Measurements from ENCODE around the gene ETS1.

The ETS1 gene

GRCh38 chr11:128530118-128531074, 57.0 kb downstream of the ETS1 start:
- Histone ChIP-seq H4K20me1 (no peaks in the 10 kb centered on the region), H3K4me1 (peaks cover 11 to 17% (median 14%) of the 10 kb centered on the region in 10 experiments), H3K36me3 (no peaks in the 10 kb centered on the region), H3K9me3 (replicated peaks in 1 of 11) (peaks cover 0 to 6% (median 0%) of the 10 kb centered on the region in 11 experiments; a peak in 3 of 22 replicates), H3K9ac (no peak overlapping the region), H3K27me3 (no peaks in the 10 kb centered on the region), H3K4me3 (no peak overlapping the region), H3K27ac (no peak overlapping the region), H3K4me2 (no peak overlapping the region)
- no peak for TF ChIP-seq Cebpa-rat (IDR thresholded peaks at IDR 0.05)

- peaks cover 18 to 32% (median 24%) of the 10 kb centered on the region in 10 experiments for H3K4me1 ChIP-seq
- H3K9me3 ChIP-seq (replicated peaks in 1 of 11): no peaks in the 10 kb centered on the region
- no peaks in the 10 kb centered on the region for H4K20me1 ChIP-seq
- no peaks in the 10 kb centered on the region for H3K36me3 ChIP-seq
- H3K4me3 ChIP-seq: no peak overlapping the region
- H3K27ac ChIP-seq: no peak overlapping the region
- H3K27me3 ChIP-seq: no peaks in the 10 kb centered on the region
- H3K4me2 ChIP-seq: peak overlapping the region; percentile 24 to 64 (median 48); a peak in 16 of 22 replicates
- H3K9ac ChIP-seq: no peak overlapping the region
- TF ChIP-seq Cebpa-rat (IDR thresholded peaks at IDR 0.05): no peak
These were observed 59.1 kb downstream of the ETS1 start for GRCh38 chr11:128528294-128528693.

GRCh38 chr11:128527046-128527445, 60.3 kb downstream of the ETS1 start:
- no peak for TF ChIP-seq Cebpa-rat (IDR thresholded peaks at IDR 0.05)
- no peak overlapping the region for H3K27ac ChIP-seq
- no peaks in the 10 kb centered on the region for H3K36me3 ChIP-seq
- no peak overlapping the region for H3K4me3 ChIP-seq
- H3K4me1 ChIP-seq: peaks cover 26 to 38% (median 31%) of the 10 kb centered on the region in 10 experiments
- H4K20me1 ChIP-seq: no peaks in the 10 kb centered on the region
- no peaks in the 10 kb centered on the region for H3K9me3 ChIP-seq (replicated peaks in 1 of 11)
- H3K9ac ChIP-seq: no peak overlapping the region
- no peaks in the 10 kb centered on the region for H3K27me3 ChIP-seq
- H3K4me2 ChIP-seq: peak overlapping the region; percentile 24 to 64 (median 48); a peak in 21 of 22 replicates

- no peak for TF ChIP-seq Cebpa-rat (IDR thresholded peaks at IDR 0.05)
- no peak overlapping the region for H3K9ac ChIP-seq
- H3K4me3 ChIP-seq: no peak overlapping the region
- H3K9me3 ChIP-seq (replicated peaks in 1 of 11): no peaks in the 10 kb centered on the region
- no peak overlapping the region for H3K27ac ChIP-seq
- peaks cover 26 to 38% (median 32%) of the 10 kb centered on the region in 10 experiments for H3K4me1 ChIP-seq
- H3K4me2 ChIP-seq: no peak overlapping the region
- H3K36me3 ChIP-seq: no peaks in the 10 kb centered on the region; a peak in 1 of 22 replicates
- H4K20me1 ChIP-seq: peaks cover 0 to 12% (median under 1%) of the 10 kb centered on the region in 11 experiments; a peak in 12 of 22 replicates
- H3K27me3 ChIP-seq: no peaks in the 10 kb centered on the region
These were observed 61.7 kb downstream of the ETS1 start for GRCh38 chr11:128525411-128526243.

- no peaks in the 10 kb centered on the region for H3K27me3 ChIP-seq
- peaks cover 7 to 26% (median 15%) of the 10 kb centered on the region in 11 experiments; a peak in 21 of 22 replicates for H4K20me1 ChIP-seq
- no peak for TF ChIP-seq Cebpa-rat (IDR thresholded peaks at IDR 0.05)
- peak overlapping the region in 3 of 11 experiments; percentile 76 to 96 (median 95); a peak in 3 of 22 replicates for H3K27ac ChIP-seq
- H3K9ac ChIP-seq: no peak overlapping the region; a peak in 1 of 22 replicates
- no peak overlapping the region for H3K4me3 ChIP-seq
- peaks cover 37 to 52% (median 46%) of the 10 kb centered on the region in 10 experiments for H3K4me1 ChIP-seq
- H3K36me3 ChIP-seq: peaks cover 0 to 6% (median 3%) of the 10 kb centered on the region in 11 experiments; a peak in 5 of 22 replicates
- peak overlapping the region in 9 of 11 experiments; percentile 87 to 94 (median 91); a peak in 15 of 22 replicates for H3K4me2 ChIP-seq
- H3K9me3 ChIP-seq (replicated peaks in 1 of 11): no peaks in the 10 kb centered on the region
These were observed 63.2 kb downstream of the ETS1 start for GRCh38 chr11:128524172-128524571.

GRCh38 chr11:128523641-128524040, 63.7 kb downstream of the ETS1 start:
- H3K36me3 ChIP-seq: peaks cover 0 to 11% (median 8%) of the 10 kb centered on the region in 11 experiments; a peak in 9 of 22 replicates
- no peaks in the 10 kb centered on the region for H3K9me3 ChIP-seq (replicated peaks in 1 of 11)
- H3K27ac ChIP-seq: peak overlapping the region; percentile 2 to 96 (median 93); a peak in 19 of 22 replicates
- H3K4me3 ChIP-seq: 0 out of 20 replicates have a peak overlapping the region, but pooled peaks of 1 of the 10 experiments have one; percentile 89
- peaks cover 42 to 57% (median 51%) of the 10 kb centered on the region in 10 experiments for H3K4me1 ChIP-seq
- H4K20me1 ChIP-seq: peaks cover 12 to 32% (median 21%) of the 10 kb centered on the region in 11 experiments; a peak in 21 of 22 replicates
- peak overlapping the region in 8 of 11 experiments; percentile 19 to 98 (median 95); a peak in 11 of 22 replicates for H3K9ac ChIP-seq
- H3K4me2 ChIP-seq: peak overlapping the region; percentile 79 to 94 (median 90)
- H3K27me3 ChIP-seq: no peaks in the 10 kb centered on the region
- no peak for TF ChIP-seq Cebpa-rat (IDR thresholded peaks at IDR 0.05)

GRCh38 chr11:128522943-128523518, 64.3 kb downstream of the ETS1 start:
- Histone ChIP-seq H3K27ac (peak overlapping the region; percentile 50 to 96 (median 93)), H3K4me1 (peaks cover 46 to 64% (median 55%) of the 10 kb centered on the region in 10 experiments), H4K20me1 (peaks cover 18 to 38% (median 27%) of the 10 kb centered on the region in 11 experiments; a peak in 21 of 22 replicates), H3K27me3 (no peaks in the 10 kb centered on the region), H3K36me3 (peaks cover 0 to 17% (median 13%) of the 10 kb centered on the region in 11 experiments; a peak in 10 of 22 replicates), H3K4me2 (peak overlapping the region; percentile 79 to 94 (median 90)), H3K4me3 (peak overlapping the region; percentile 80 to 94 (median 89)), H3K9ac (peak overlapping the region; percentile 73 to 98 (median 95)), H3K9me3 (replicated peaks in 1 of 11) (no peaks in the 10 kb centered on the region)
- TF ChIP-seq Cebpa-rat (IDR thresholded peaks at IDR 0.05): no peak
